WERI-Rb-1 (cell line): Measurements from ENCODE around the gene PHKA1.
A peak's percentile ranks its signal among the peaks of the same experiment; 100 is the strongest.
"Not testable (repeated sequence)": the region's sequence is repeated elsewhere in the genome, so short reads cannot be mapped to it uniquely, and the experiment has no call there.

Experiments used
- DNase-seq: peaks from one replicate; pipeline ENCODE4 v3.0.0-alpha.2; 2020
- H3K27ac ChIP-seq: fragments of 250-450 bp; sonication (Bioruptor Pico); 2 replicates; pipeline ENCODE4 v1.5.1; 2020; ENCODE audit warnings: mild to moderate bottlenecking, moderate library complexity
- H3K27me3 ChIP-seq: fragments of 250-450 bp; sonication (Bioruptor Pico); 2 replicates; pipeline ENCODE4 v1.5.1; 2021; ENCODE audit warnings: mild to moderate bottlenecking, low read depth, moderate library complexity; ENCODE audit not compliant: insufficient read depth, severe bottlenecking
- H3K36me3 ChIP-seq: fragments of 250-450 bp; sonication (Bioruptor Pico); 2 replicates; pipeline ENCODE4 v1.5.1; 2020; ENCODE audit warnings: mild to moderate bottlenecking, moderate library complexity
- H3K4me3 ChIP-seq: 2 replicates; pipeline ENCODE4 v1.5.1; 2011; ENCODE audit warnings: low read depth, mild to moderate bottlenecking, control low read depth, low read length
- H3K9me3 ChIP-seq: fragments of 250-450 bp; sonication (Bioruptor Pico); 2 replicates; pipeline ENCODE4 v1.5.1; 2021; ENCODE audit warnings: mild to moderate bottlenecking, moderate library complexity; ENCODE audit not compliant: severe bottlenecking
- TF ChIP-seq, protein P1 (sequence below): IDR thresholded peaks from 2 replicates; pipeline ENCODE4 v1.5.1; 2011; ENCODE audit warnings: low read depth, mild to moderate bottlenecking, control low read depth, inconsistent platforms, low read length

PHKA1 gene

GRCh38 chrX:72604705-72605104, 109.4 kb downstream of the PHKA1 start:
- H3K9me3 ChIP-seq, result no peaks in the 10 kb centered on the region
- no peak overlapping the region for H3K27ac ChIP-seq
- TF ChIP-seq, protein P1, sequence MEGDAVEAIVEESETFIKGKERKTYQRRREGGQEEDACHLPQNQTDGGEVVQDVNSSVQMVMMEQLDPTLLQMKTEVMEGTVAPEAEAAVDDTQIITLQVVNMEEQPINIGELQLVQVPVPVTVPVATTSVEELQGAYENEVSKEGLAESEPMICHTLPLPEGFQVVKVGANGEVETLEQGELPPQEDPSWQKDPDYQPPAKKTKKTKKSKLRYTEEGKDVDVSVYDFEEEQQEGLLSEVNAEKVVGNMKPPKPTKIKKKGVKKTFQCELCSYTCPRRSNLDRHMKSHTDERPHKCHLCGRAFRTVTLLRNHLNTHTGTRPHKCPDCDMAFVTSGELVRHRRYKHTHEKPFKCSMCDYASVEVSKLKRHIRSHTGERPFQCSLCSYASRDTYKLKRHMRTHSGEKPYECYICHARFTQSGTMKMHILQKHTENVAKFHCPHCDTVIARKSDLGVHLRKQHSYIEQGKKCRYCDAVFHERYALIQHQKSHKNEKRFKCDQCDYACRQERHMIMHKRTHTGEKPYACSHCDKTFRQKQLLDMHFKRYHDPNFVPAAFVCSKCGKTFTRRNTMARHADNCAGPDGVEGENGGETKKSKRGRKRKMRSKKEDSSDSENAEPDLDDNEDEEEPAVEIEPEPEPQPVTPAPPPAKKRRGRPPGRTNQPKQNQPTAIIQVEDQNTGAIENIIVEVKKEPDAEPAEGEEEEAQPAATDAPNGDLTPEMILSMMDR, result no peak
- H3K36me3 ChIP-seq, result no peaks in the 10 kb centered on the region; the same call in 1 of the 2 replicates
- no peak overlapping the region for H3K4me3 ChIP-seq
- peaks cover 3% of the 10 kb centered on the region for H3K27me3 ChIP-seq
- no peak for DNase-seq

DNA sequence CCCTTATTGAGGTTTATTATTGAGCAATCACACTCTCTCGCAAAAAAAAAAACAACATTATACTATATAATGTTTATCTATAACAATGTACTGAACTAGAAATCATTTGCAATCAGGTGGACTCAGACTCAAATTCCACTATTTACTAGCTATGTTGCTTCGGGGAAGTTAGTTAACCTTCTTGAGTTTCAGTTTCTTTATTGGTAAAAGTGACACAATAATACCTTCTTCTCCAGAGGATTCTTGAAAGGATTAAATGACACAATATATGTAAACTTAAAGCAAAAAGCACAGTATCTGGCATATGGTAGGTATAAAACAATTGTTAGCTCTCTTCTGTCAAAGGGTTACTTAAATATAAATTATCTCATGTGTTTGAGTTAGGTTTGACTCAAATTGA, 110.0 kb downstream of the PHKA1 start:
- no peak overlapping the region for H3K4me3 ChIP-seq
- no peak overlapping the region for H3K27ac ChIP-seq
- TF ChIP-seq, protein P1, result no peak
- H3K9me3 ChIP-seq, result no peaks in the 10 kb centered on the region
- no peaks in the 10 kb centered on the region; the same call in 1 of the 2 replicates for H3K36me3 ChIP-seq
- H3K27me3 ChIP-seq, result peaks cover 3% of the 10 kb centered on the region
- no peak for DNase-seq

GRCh38 chrX:72591038-72591437, 123.1 kb downstream of the PHKA1 start:
- not testable (repeated sequence) for H3K27ac ChIP-seq, H3K9me3 ChIP-seq, H3K4me3 ChIP-seq, H3K36me3 ChIP-seq, DNase-seq
- H3K27me3 ChIP-seq, result peaks cover 15% of the 10 kb centered on the region

- Histone ChIP-seq H3K27ac (no peak overlapping the region), H3K9me3 (no peaks in the 10 kb centered on the region), H3K36me3 (no peaks in the 10 kb centered on the region), H3K27me3 (peaks cover 5% of the 10 kb centered on the region), H3K4me3 (no peak overlapping the region)
- TF ChIP-seq, protein P1, result no peak
- no peak for DNase-seq
Observed at GRCh38 chrX:72584163-72584562, 129.9 kb downstream of the PHKA1 start.

DNA sequence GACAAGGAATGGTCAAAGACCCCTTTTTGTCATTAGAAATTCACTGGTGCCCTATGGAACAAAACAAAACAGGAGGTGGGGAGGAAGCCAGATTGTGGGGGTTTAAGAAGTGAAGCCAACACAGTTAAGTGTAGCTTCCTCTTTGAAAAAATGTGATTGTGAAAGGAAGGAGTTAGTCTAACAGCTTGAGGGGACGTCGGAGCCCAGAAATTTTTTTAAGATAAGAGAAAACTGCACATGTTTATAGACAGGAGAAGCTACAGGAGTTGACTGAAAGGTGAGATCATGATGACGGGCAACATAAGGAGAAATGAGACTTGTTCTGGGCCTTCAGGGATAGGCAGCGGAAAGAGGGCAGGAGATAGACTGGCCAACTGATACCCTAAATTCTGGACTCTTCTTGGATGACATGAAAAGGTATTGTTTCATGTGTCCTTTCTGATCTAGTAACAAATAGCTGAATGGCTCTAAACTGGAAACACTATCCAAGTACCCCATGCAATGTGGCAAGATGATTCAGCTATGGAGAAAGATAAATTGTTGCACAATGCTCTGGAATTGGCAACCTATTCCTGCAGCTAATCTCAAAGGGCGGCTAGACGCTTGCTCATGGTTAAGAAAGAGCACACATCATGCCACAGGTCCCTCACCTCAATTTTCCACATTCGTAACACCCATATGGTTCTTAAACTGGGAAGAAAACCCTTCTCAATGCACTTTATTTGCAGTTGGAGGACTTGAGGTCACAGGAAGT, 137.8 kb downstream of the PHKA1 start:
- H3K9me3 ChIP-seq, result no peaks in the 10 kb centered on the region
- H3K27ac ChIP-seq, result no peak overlapping the region
- H3K36me3 ChIP-seq, result no peaks in the 10 kb centered on the region
- DNase-seq, result no peak
- peaks cover 9% of the 10 kb centered on the region for H3K27me3 ChIP-seq
- no peak overlapping the region for H3K4me3 ChIP-seq
- TF ChIP-seq, protein P1, result no peak

DNA sequence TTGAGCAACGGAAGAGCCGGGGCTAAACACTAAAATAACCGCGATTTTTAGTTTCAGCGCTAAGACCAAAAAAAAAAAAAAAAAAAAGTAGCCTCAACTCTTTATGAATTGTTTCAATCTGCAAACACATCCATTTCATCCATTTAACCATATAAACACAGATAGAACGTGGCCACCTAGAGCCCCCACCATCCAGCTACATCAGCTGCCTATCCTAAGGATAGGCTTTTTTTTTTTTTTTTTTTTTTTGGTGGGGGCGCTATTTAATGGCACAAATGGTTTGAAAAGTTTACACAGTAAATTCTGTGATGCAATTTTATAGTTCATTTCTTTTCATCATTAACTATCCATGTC, 141.0 kb downstream of the PHKA1 start:
- DNase-seq, result no peak
- TF ChIP-seq, protein P1, result no peak
- H3K27me3 ChIP-seq, result peaks cover 11% of the 10 kb centered on the region
- peak overlapping the region; percentile 59 for H3K4me3 ChIP-seq
- peak overlapping the region; percentile 88 for H3K27ac ChIP-seq
- peaks cover 3% of the 10 kb centered on the region for H3K36me3 ChIP-seq
- no peaks in the 10 kb centered on the region for H3K9me3 ChIP-seq
